ENCODE data around the gene PCDHGB7. TPM values are rescaled to one million over a fixed set of nuclear protein-coding genes. Genes with fewer than 3 reads are reported as not detected.
A peak's percentile ranks its signal among the peaks of the same experiment; 100 is the strongest.
"Not testable (repeated sequence)": the region's sequence is repeated elsewhere in the genome, so short reads cannot be mapped to it uniquely, and the experiment has no call there.

The PCDHGB7 gene
- 14.1 to 16.4 TPM (median 14.9 TPM) in 3 replicates for total RNA-seq

- not testable (repeated sequence) for H3K27me3 Mint-ChIP-seq (ENCODE audit: low read depth); H3K4me1 Mint-ChIP-seq; DNase-seq (ENCODE audit: low spot score in 2 of 2, unreplicated experiment in 2 of 2)
- H3K27ac Mint-ChIP-seq = peak within 1 kb of the TSS; percentile 47
- H3K9me3 Mint-ChIP-seq = peaks cover 53% of the 10 kb centered on the region
- TF ChIP-seq CTCF (IDR thresholded peaks at IDR 0.05; ENCODE audit: unreplicated experiment) = peak; percentile 39
- peaks cover 82% of the 10 kb centered on the region for H3K36me3 Mint-ChIP-seq
- H3K4me3 Mint-ChIP-seq = peak within 1 kb of the TSS; percentile 62
Observed at GRCh38 chr5:141417494-141418172, at the start of gene PCDHGB7. Gene PCDHGB7, plus strand, starts transcription at chr5:141417677. Its CDS starts 183 bp downstream, at chr5:141417860.

- no peak within 1 kb of the TSS for H3K27ac Mint-ChIP-seq
- no peaks in the 10 kb centered on the region for H3K27me3 Mint-ChIP-seq (ENCODE audit: low read depth)
- H3K4me3 Mint-ChIP-seq = no peak within 1 kb of the TSS
- H3K9me3 Mint-ChIP-seq = peaks cover 72% of the 10 kb centered on the region
- H3K4me1 Mint-ChIP-seq = no peaks in the 10 kb centered on the region
- no peak for TF ChIP-seq CTCF (IDR thresholded peaks at IDR 0.05; ENCODE audit: unreplicated experiment)
- H3K36me3 Mint-ChIP-seq = peaks cover 9% of the 10 kb centered on the region
- DNase-seq (ENCODE audit: low spot score in 2 of 2, unreplicated experiment in 2 of 2) = no peak
Observed at GRCh38 chr5:141369994-141370848, 47.3 kb upstream of the PCDHGB7 start, which contains the start of gene PCDHGB3. Gene PCDHGB3, plus strand, starts transcription at chr5:141370242. Its CDS starts 153 bp downstream, at chr5:141370395.

- Mint-ChIP-seq H3K4me1 (no peaks in the 10 kb centered on the region), H3K27ac (no peak overlapping the region), H3K36me3 (peaks cover 14% of the 10 kb centered on the region), H3K4me3 (no peak overlapping the region), H3K9me3 (peaks cover 73% of the 10 kb centered on the region), H3K27me3 (ENCODE audit: low read depth) (no peaks in the 10 kb centered on the region)
- no peak for TF ChIP-seq CTCF (IDR thresholded peaks at IDR 0.05; ENCODE audit: unreplicated experiment)
- no peak for DNase-seq (ENCODE audit: low spot score in 2 of 2, unreplicated experiment in 2 of 2)
Observed at GRCh38 chr5:141371572-141372475, 45.7 kb upstream of the PCDHGB7 start.

GRCh38 chr5:141373673-141374317, 43.7 kb upstream of the PCDHGB7 start, which contains the start of gene PCDHGA6:
Gene PCDHGA6, plus strand, starts transcription at chr5:141373891. Its CDS starts 193 bp downstream, at chr5:141374084.
- H3K27me3 Mint-ChIP-seq (ENCODE audit: low read depth) = no peaks in the 10 kb centered on the region
- no peaks in the 10 kb centered on the region for H3K4me1 Mint-ChIP-seq
- peaks cover 14% of the 10 kb centered on the region for H3K36me3 Mint-ChIP-seq
- H3K27ac Mint-ChIP-seq = no peak within 1 kb of the TSS
- TF ChIP-seq CTCF (IDR thresholded peaks at IDR 0.05; ENCODE audit: unreplicated experiment) = no peak
- no peak within 1 kb of the TSS for H3K4me3 Mint-ChIP-seq
- DNase-seq (ENCODE audit: low spot score in 2 of 2, unreplicated experiment in 2 of 2) = no peak
- H3K9me3 Mint-ChIP-seq = peaks cover 68% of the 10 kb centered on the region

GRCh38 chr5:141374627-141375026, 42.9 kb upstream of the PCDHGB7 start:
- no peaks in the 10 kb centered on the region for H3K27me3 Mint-ChIP-seq (ENCODE audit: low read depth)
- H3K9me3 Mint-ChIP-seq = peaks cover 69% of the 10 kb centered on the region
- no peak for TF ChIP-seq CTCF (IDR thresholded peaks at IDR 0.05; ENCODE audit: unreplicated experiment)
- H3K27ac Mint-ChIP-seq = no peak overlapping the region
- H3K4me3 Mint-ChIP-seq = no peak overlapping the region
- H3K36me3 Mint-ChIP-seq = peaks cover 14% of the 10 kb centered on the region
- no peaks in the 10 kb centered on the region for H3K4me1 Mint-ChIP-seq
- no peak for DNase-seq (ENCODE audit: low spot score in 2 of 2, unreplicated experiment in 2 of 2)

- H3K36me3 Mint-ChIP-seq = peaks cover 14% of the 10 kb centered on the region
- H3K9me3 Mint-ChIP-seq = peaks cover 66% of the 10 kb centered on the region
- not testable (repeated sequence) for H3K4me3 Mint-ChIP-seq; DNase-seq (ENCODE audit: low spot score in 2 of 2, unreplicated experiment in 2 of 2); H3K4me1 Mint-ChIP-seq; H3K27me3 Mint-ChIP-seq (ENCODE audit: low read depth); H3K27ac Mint-ChIP-seq
Observed at GRCh38 chr5:141375444-141376155, 41.9 kb upstream of the PCDHGB7 start.
